GM23248 (cell line): ENCODE measurements around the gene ALG1. TPM values are rescaled to one million over a fixed set of nuclear protein-coding genes. Genes with fewer than 3 reads are reported as not detected.
"Not testable (repeated sequence)": the region's sequence is repeated elsewhere in the genome, so short reads cannot be mapped to it uniquely, and the experiment has no call there.

Experiments used
- DNase-seq: peaks from one replicate; pipeline ENCODE4 v3.0.0-alpha.2; 2015
- H2AFZ ChIP-seq: fragments of 200-600 bp; sonication (generic); 2 replicates; pipeline ENCODE4 v1.6.1; 2016; ENCODE audit warnings: antibody characterized with exemption
- H3F3A ChIP-seq: fragments of 200-600 bp; sonication (generic); 2 replicates; pipeline ENCODE4 v1.6.1; 2016; ENCODE audit warnings: mild to moderate bottlenecking, antibody characterized with exemption, mixed run types; ENCODE audit not compliant: insufficient read depth
- H3K27ac ChIP-seq: fragments of 200-600 bp; sonication (generic); 2 replicates; pipeline ENCODE4 v1.5.1; 2016; ENCODE audit warnings: mild to moderate bottlenecking
- H3K27me3 ChIP-seq: fragments of 200-600 bp; sonication (generic); replicated peaks from 2 replicates; pipeline ENCODE4 v1.6.1; 2016; ENCODE audit warnings: mild to moderate bottlenecking; ENCODE audit not compliant: insufficient read depth
- H3K36me3 ChIP-seq: fragments of 200-600 bp; sonication (generic); 2 replicates; pipeline ENCODE4 v1.6.1; 2016; ENCODE audit warnings: low read depth, mild to moderate bottlenecking
- H3K4me1 ChIP-seq: fragments of 200-600 bp; sonication (generic); 2 replicates; pipeline ENCODE4 v1.6.1; 2016; ENCODE audit warnings: mild to moderate bottlenecking; ENCODE audit not compliant: insufficient read depth
- H3K4me2 ChIP-seq: fragments of 200-600 bp; sonication (generic); one replicate; pipeline ENCODE4 v1.6.1; 2016; ENCODE audit warnings: mild to moderate bottlenecking; ENCODE audit not compliant: unreplicated experiment
- H3K4me3 ChIP-seq: fragments of 200-600 bp; sonication (generic); 2 replicates; pipeline ENCODE4 v1.5.1; 2016; ENCODE audit warnings: mild to moderate bottlenecking
- H3K79me2 ChIP-seq: fragments of 200-600 bp; sonication (generic); 2 replicates; pipeline ENCODE4 v1.6.1; 2016; ENCODE audit warnings: mild to moderate bottlenecking; ENCODE audit not compliant: insufficient read depth
- H3K9ac ChIP-seq: fragments of 200-600 bp; sonication (generic); 2 replicates; pipeline ENCODE4 v1.6.1; 2016; ENCODE audit warnings: mild to moderate bottlenecking
- H3K9me2 ChIP-seq: fragments of 200-600 bp; sonication (generic); 2 replicates; pipeline ENCODE4 v1.6.1; 2016; ENCODE audit warnings: mixed run types, mild to moderate bottlenecking, moderate library complexity; ENCODE audit not compliant: insufficient read depth
- H3K9me3 ChIP-seq: fragments of 200-600 bp; sonication (generic); one replicate; pipeline ENCODE4 v1.6.1; 2017; ENCODE audit warnings: low read depth
- H4K20me1 ChIP-seq: fragments of 200-600 bp; sonication (generic); 2 replicates; pipeline ENCODE4 v1.6.0; 2016; ENCODE audit not compliant: insufficient read depth
- WGBS, 2 experiments: methylation state at CpG; one replicate each; pipeline ENCODE4 v1.1.6; 2015 to 2017; ENCODE audit warnings: low lambda C conversion rate in 2 of 2, low coverage in 1 of 2; ENCODE audit errors: missing lambda C conversion rate in 2 of 2; 5-methylcytosine and 5-hydroxymethylcytosine counted together
- in situ Hi-C: fragments of 300-500 bp; cut with MboI; formaldehyde crosslinking; loops from 2 replicates; pipeline ENCODE4 v1.15.0; 2020
- polyA plus RNA-seq: library from polyadenylated mRNA; unstranded; fragments of >200 nt; fragmentation: Nextera tagmentation; extraction: Ambion mirVana; gene quantifications from 2 replicates; pipeline ENCODE4 v1.2.1, GENCODE V29; 2016
- total RNA-seq: library from RNA; depleted of rRNA; stranded (reverse); fragments of >200 nt; shearing (Covaris generic); gene quantifications from 2 replicates; pipeline ENCODE4 v1.2.3, GENCODE V29; 2014

Gene ALG1
- total and polyA plus RNA-seq, 2 experiments from 2014 or later = 36.5 to 45.4 TPM

DNA sequence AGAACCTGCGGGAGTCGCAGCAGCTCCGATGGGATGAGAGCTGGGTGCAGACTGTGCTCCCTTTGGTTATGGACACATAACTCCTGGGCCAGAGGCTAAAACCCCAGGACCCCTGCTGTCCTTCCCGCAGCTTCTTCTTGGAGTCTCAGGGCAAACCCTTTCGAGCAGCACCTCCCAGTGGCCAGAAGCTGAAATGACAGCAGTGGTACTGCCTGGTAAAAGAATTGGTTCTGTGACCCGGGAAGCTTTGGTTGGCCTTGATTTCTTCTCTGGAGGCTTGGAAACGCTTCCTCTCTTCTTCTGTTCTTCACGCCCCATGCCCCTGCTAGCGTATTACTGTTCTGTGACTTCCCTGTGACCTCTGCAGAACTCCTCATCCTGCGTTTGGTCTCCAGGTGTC lies 13.2 kb downstream of the ALG1 start:
- in situ Hi-C loops, H3K36me3 ChIP-seq, H3F3A ChIP-seq, H3K27me3 ChIP-seq, H2AFZ ChIP-seq, H3K4me2 ChIP-seq, H3K27ac ChIP-seq, H3K79me2 ChIP-seq, H3K9me2 ChIP-seq, H3K9ac ChIP-seq, H3K4me3 ChIP-seq, H3K4me1 ChIP-seq, H3K9me3 ChIP-seq, H4K20me1 ChIP-seq: not testable (repeated sequence)
- peak; percentile 56 for DNase-seq
- WGBS, 2 experiments = 68 to 74% methylated on average over 10 of the region's 10 CpGs

GRCh38 chr16:5085716-5086115 lies 14.1 kb downstream of the ALG1 start:
- H2AFZ ChIP-seq, H3K9me3 ChIP-seq, in situ Hi-C loops, DNase-seq, H4K20me1 ChIP-seq, H3K4me2 ChIP-seq, H3K79me2 ChIP-seq, H3K9me2 ChIP-seq, H3K27me3 ChIP-seq, H3K4me3 ChIP-seq, H3K27ac ChIP-seq, H3F3A ChIP-seq, H3K36me3 ChIP-seq, H3K9ac ChIP-seq, H3K4me1 ChIP-seq: not testable (repeated sequence)
- WGBS, 2 experiments = 91 to 92% methylated on average over 11 of the region's 11 CpGs

- WGBS, 2 experiments = 95 to 96% methylated on average over 17 to 18 of the region's 18 CpGs
- in situ Hi-C loops, H3K4me2 ChIP-seq: not testable (repeated sequence)
Measured at GRCh38 chr16:5088086-5088790, 16.6 kb downstream of the ALG1 start.

DNA sequence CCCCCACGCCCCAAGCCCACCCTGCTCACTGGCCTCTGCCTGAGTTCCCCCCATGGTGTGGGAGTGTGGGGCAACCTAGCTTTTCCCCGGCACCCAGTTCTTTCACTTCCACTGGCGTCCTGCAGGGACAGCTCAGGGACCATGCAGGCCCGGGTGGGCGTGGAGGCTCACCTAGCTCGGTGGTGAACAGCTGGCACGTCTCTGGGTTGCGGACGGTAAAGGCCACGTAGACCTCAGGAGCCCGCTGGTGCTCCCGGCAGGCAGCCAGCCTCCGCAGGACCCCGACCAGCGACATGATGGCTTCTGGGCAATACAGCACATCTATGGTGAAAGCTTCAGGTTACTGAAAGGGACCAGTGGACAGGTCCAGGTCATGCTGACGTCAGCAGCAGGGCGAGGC lies 17.3 kb downstream of the ALG1 start:
- H3K9ac ChIP-seq, H3K27me3 ChIP-seq, H3K9me3 ChIP-seq, H3K79me2 ChIP-seq, H3K9me2 ChIP-seq, H3K4me3 ChIP-seq, H3K4me2 ChIP-seq, H3K36me3 ChIP-seq, H2AFZ ChIP-seq, H3F3A ChIP-seq, H3K27ac ChIP-seq, in situ Hi-C loops, H3K4me1 ChIP-seq, DNase-seq, H4K20me1 ChIP-seq: not testable (repeated sequence)
- WGBS, 2 experiments = 95% methylated on average over 13 to 17 of the region's 17 CpGs

More at GRCh38 chr16:5088086-5088790, 16.6 kb downstream of the ALG1 start:
- not testable (repeated sequence) for H3K4me3 ChIP-seq, DNase-seq, H3K9me3 ChIP-seq, H3K27ac ChIP-seq, H3F3A ChIP-seq, H3K9ac ChIP-seq, H2AFZ ChIP-seq, H3K79me2 ChIP-seq, H4K20me1 ChIP-seq, H3K27me3 ChIP-seq, H3K4me1 ChIP-seq, H3K36me3 ChIP-seq, H3K9me2 ChIP-seq

GRCh38 chr16:5089911-5090555 lies 18.4 kb downstream of the ALG1 start:
- H3K27ac ChIP-seq, H3K27me3 ChIP-seq, H3K4me2 ChIP-seq, H4K20me1 ChIP-seq, H2AFZ ChIP-seq, H3K79me2 ChIP-seq, DNase-seq, H3K36me3 ChIP-seq, H3K4me1 ChIP-seq, H3K9ac ChIP-seq, H3K9me3 ChIP-seq, H3F3A ChIP-seq, H3K9me2 ChIP-seq, H3K4me3 ChIP-seq, in situ Hi-C loops: not testable (repeated sequence)
- 87 to 93% methylated on average over 21 to 26 of the region's 26 CpGs for WGBS, 2 experiments

GRCh38 chr16:5090592-5090991 lies 18.9 kb downstream of the ALG1 start:
- H3K4me2 ChIP-seq, in situ Hi-C loops, H3K79me2 ChIP-seq, H3K9ac ChIP-seq, H2AFZ ChIP-seq, H3F3A ChIP-seq, H3K4me1 ChIP-seq, H3K4me3 ChIP-seq, H3K9me3 ChIP-seq, H4K20me1 ChIP-seq, H3K27me3 ChIP-seq, H3K36me3 ChIP-seq, H3K9me2 ChIP-seq, H3K27ac ChIP-seq, DNase-seq: not testable (repeated sequence)
- WGBS, 2 experiments = 96 to 97% methylated on average over 8 to 9 of the region's 9 CpGs

DNA sequence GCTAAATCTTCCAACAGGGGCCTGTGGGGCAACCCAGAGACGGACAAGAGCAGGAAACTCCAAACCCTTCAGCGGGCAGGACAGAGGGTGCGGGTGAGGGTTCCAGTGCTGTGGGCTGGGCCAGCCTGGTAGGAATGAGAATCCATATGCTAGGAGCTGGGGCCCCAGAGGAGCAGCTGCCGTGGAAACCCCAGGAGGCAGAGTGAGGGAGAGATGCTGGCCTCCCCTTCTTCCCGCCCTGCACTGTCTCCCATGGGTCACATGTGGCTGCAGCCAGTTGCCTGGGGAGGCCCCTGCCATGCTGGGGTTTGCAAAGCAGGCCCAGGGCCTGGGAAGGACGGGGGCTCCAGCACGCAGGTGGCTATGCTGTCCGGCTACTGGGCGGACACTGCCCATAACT lies 21.4 kb downstream of the ALG1 start:
- 79 to 91% methylated on average over 9 of the region's 9 CpGs for WGBS, 2 experiments
- H3K4me2 ChIP-seq, H2AFZ ChIP-seq, H3F3A ChIP-seq, H4K20me1 ChIP-seq, H3K9ac ChIP-seq, H3K27me3 ChIP-seq, H3K9me3 ChIP-seq, H3K36me3 ChIP-seq, in situ Hi-C loops, H3K4me1 ChIP-seq, H3K79me2 ChIP-seq, H3K9me2 ChIP-seq, DNase-seq, H3K27ac ChIP-seq, H3K4me3 ChIP-seq: not testable (repeated sequence)
